Kidney (tissue), 14 donors: ENCODE measurements around the gene PLXNA2. TPM values are rescaled to one million over a fixed set of nuclear protein-coding genes. Genes with fewer than 3 reads are reported as not detected.

Experiments
- DNase-seq, 5 donors: peaks; one replicate each; pipeline ENCODE4 v3.0.0-alpha.2; 2013 to 2020
- FAIRE-seq: peaks from 2 replicates; lab custom pipeline; 2012; peaks lifted over from hg19 to GRCh38; lab: Jason Lieb, UNC
- H3K27ac ChIP-seq, 2 donors: one replicate each; pipeline ENCODE4 v1.7.0; 2013; ENCODE audit warnings: low read depth in 2 of 2, low read length in 2 of 2, inconsistent platforms in 1 of 2
- H3K27me3 ChIP-seq: one replicate; pipeline ENCODE4 v1.7.1; 2013; ENCODE audit warnings: low read length, inconsistent platforms; ENCODE audit not compliant: control insufficient read depth, insufficient read depth
- H3K36me3 ChIP-seq, 3 donors: one replicate each; pipeline versions ENCODE4 v1.7.0 to v1.7.1; 2013; ENCODE audit warnings: low read length in 3 of 3, control low read depth in 1 of 3, inconsistent platforms in 1 of 3; ENCODE audit not compliant: insufficient read depth in 3 of 3, control insufficient read depth in 2 of 3
- H3K4me1 ChIP-seq, 3 donors: one replicate each; pipeline versions ENCODE4 v1.7.0 to v1.7.1; 2013; ENCODE audit warnings: low read length in 3 of 3, inconsistent platforms in 1 of 3, low read depth in 1 of 3; ENCODE audit not compliant: control insufficient read depth in 2 of 3, insufficient read depth in 2 of 3
- H3K4me3 ChIP-seq, 3 donors: one replicate each; pipeline versions ENCODE4 v1.7.0 to v1.8.1; 2013; ENCODE audit warnings: low read length in 3 of 3, control low read depth in 1 of 3, inconsistent platforms in 1 of 3
- H3K9ac ChIP-seq, 3 donors: one replicate each; pipeline versions ENCODE4 v1.7.0 to v1.7.1; 2013; ENCODE audit warnings: low read length in 3 of 3, control low read depth in 1 of 3, inconsistent platforms in 1 of 3
- H3K9me3 ChIP-seq, 3 donors: one replicate each; pipeline versions ENCODE4 v1.7.0 to v1.7.1; 2013; ENCODE audit warnings: low read length in 3 of 3, control low read depth in 1 of 3, inconsistent platforms in 1 of 3; ENCODE audit not compliant: control insufficient read depth in 2 of 3, insufficient read depth in 1 of 3
- intact Hi-C: fragments of 100-400 bp; cut with DNase I; formaldehyde crosslinking; loops from one replicate; pipeline ENCODE4 v1.11.1; 2022
- polyA plus RNA-seq: library from polyadenylated mRNA; stranded (reverse); fragments of 350-450 nt; fragmentation: Illumina TruSeq; extraction: RNeasy Lipid Tissue Mini Kit (QIAGEN cat#74804); gene quantifications from one replicate; pipeline ENCODE4 v1.2.3, GENCODE V29; 2014; ENCODE audit warnings: low read depth, low replicate concordance; ENCODE audit not compliant: insufficient read depth
- total RNA-seq: library from RNA; stranded (reverse); fragmentation: NEBNext Ultra II Directional; extraction: Animal tissue kit (Norgen Biotek cat#: 25700); gene quantifications from one replicate; pipeline ENCODE4 v1.2.1, GENCODE V29; 2021
- TF ChIP-seq, protein P1 (sequence below): IDR thresholded peaks from 3 replicates; pipeline ENCODE4 v1.5.1; 2012; ENCODE audit warnings: mild to moderate bottlenecking, moderate library complexity, borderline replicate concordance; ENCODE audit not compliant: insufficient read depth; ENCODE audit errors: extremely low read depth
- donor health status: control.
- donor health status: control.
- donor health status: control.
- donor health status: control.
- donor health status: control.
- donor health status: DM: yes; HTN: yes; CAD: no.
- donor health status: Normal renal cell carcinoma (clear cell type).

PLXNA2 gene
- total and polyA plus RNA-seq, 2 donors from 2014 or later: 2.4 to 27.9 TPM

GRCh38 chr1:208054911-208055379, 189.2 kb downstream of the PLXNA2 start:
- H3K27me3 ChIP-seq: no peaks in the 10 kb centered on the region
- DNase-seq (no peak), FAIRE-seq (no peak)
- no peak overlapping the region for H3K4me3 ChIP-seq
- H3K36me3 ChIP-seq: peaks cover 0 to 9% (median 0%) of the 10 kb centered on the region in 3 donors
- TF ChIP-seq, protein P1, sequence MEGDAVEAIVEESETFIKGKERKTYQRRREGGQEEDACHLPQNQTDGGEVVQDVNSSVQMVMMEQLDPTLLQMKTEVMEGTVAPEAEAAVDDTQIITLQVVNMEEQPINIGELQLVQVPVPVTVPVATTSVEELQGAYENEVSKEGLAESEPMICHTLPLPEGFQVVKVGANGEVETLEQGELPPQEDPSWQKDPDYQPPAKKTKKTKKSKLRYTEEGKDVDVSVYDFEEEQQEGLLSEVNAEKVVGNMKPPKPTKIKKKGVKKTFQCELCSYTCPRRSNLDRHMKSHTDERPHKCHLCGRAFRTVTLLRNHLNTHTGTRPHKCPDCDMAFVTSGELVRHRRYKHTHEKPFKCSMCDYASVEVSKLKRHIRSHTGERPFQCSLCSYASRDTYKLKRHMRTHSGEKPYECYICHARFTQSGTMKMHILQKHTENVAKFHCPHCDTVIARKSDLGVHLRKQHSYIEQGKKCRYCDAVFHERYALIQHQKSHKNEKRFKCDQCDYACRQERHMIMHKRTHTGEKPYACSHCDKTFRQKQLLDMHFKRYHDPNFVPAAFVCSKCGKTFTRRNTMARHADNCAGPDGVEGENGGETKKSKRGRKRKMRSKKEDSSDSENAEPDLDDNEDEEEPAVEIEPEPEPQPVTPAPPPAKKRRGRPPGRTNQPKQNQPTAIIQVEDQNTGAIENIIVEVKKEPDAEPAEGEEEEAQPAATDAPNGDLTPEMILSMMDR: no peak
- no peaks in the 10 kb centered on the region for H3K9me3 ChIP-seq
- H3K27ac ChIP-seq: no peak overlapping the region
- peaks cover 0 to 18% (median 10%) of the 10 kb centered on the region in 3 donors for H3K4me1 ChIP-seq
- intact Hi-C loops: no loop called here
- H3K9ac ChIP-seq: no peak overlapping the region

- H3K27ac ChIP-seq: no peak overlapping the region
- no peaks in the 10 kb centered on the region for H3K27me3 ChIP-seq
- DNase-seq (no peak), FAIRE-seq (no peak)
- H3K4me1 ChIP-seq: peaks cover 0 to 18% (median 9%) of the 10 kb centered on the region in 3 donors
- H3K9ac ChIP-seq: no peak overlapping the region
- no peak overlapping the region for H3K4me3 ChIP-seq
- peaks cover 0 to 9% (median 0%) of the 10 kb centered on the region in 3 donors for H3K36me3 ChIP-seq
- H3K9me3 ChIP-seq: no peaks in the 10 kb centered on the region
- TF ChIP-seq, protein P1: no peak
- intact Hi-C loops: no loop called here
Observed at GRCh38 chr1:208054485-208054884, 189.7 kb downstream of the PLXNA2 start.

GRCh38 chr1:208053661-208054060, 190.5 kb downstream of the PLXNA2 start:
- Histone ChIP-seq H3K9me3 (no peaks in the 10 kb centered on the region), H3K4me1 (peaks cover 0 to 11% (median 8%) of the 10 kb centered on the region in 3 donors), H3K36me3 (peaks cover 0 to 9% (median 0%) of the 10 kb centered on the region in 3 donors), H3K9ac (no peak overlapping the region), H3K27me3 (no peaks in the 10 kb centered on the region), H3K4me3 (no peak overlapping the region), H3K27ac (no peak overlapping the region)
- no peak for FAIRE-seq
- TF ChIP-seq, protein P1: no peak
- intact Hi-C loops: no loop called here
- no peak for DNase-seq
